ENCODE data around the gene RAB15. TPM values are rescaled to one million over a fixed set of nuclear protein-coding genes. Genes with fewer than 3 reads are reported as not detected.
A peak's percentile ranks its signal among the peaks of the same experiment; 100 is the strongest.

Gene RAB15
- total and polyA plus RNA-seq, 2 donors (not counting 1 experiment from before 2014, with no cell fraction given) = 2.2 to 3.6 TPM

DNA sequence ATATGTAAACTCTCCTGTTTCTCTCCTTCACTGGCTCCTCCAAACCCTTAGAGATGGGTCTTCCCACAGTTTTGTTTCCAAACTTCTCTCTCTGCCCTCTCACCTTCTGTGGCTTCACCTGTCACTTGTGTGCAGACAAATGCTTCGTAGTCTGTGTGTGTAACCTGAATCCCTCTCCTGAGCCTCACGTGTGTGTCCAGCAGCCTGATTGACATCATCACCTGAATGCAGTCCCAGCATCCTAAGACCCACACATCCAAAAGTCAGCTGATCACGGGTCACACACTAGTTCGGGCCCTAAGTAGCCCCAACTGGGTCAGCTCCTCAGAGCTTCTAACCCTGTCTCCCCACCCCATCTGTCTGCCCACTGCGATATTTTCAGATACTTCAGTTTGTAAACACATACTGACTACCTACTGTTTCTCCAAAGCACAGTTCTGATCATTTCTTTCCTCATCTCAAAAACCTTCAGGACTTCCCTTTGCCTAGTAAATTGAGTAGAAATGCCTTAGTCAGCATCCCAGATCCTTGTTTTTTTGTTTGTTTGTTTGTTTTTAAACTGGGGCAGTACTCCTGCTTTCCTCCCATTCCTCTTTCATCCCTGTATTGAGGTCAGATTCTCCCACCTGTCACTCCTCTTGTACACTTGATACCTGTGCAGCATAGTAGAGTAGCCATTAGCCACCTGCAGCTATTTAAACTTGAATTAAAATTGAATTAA, 38.2 kb upstream of the RAB15 start:
- Histone ChIP-seq H3K36me3 (ENCODE audit: control insufficient read depth, insufficient read depth, low read length) (no peaks in the 10 kb centered on the region), H3K27me3 (ENCODE audit: control insufficient read depth, insufficient read depth, low read length) (no peaks in the 10 kb centered on the region), H3K79me2 (ENCODE audit: control insufficient read depth, insufficient read depth, low read length) (no peaks in the 10 kb centered on the region), H2AFZ (ENCODE audit: low read length) (no peak overlapping the region), H3K4me3 (replicated peaks in 1 of 4; ENCODE audit: control extremely low read depth in 1 of 4, insufficient read depth in 1 of 4, low read depth in 3 of 4, low read length in 4 of 4) (no peak overlapping the region), H3K9me3 (ENCODE audit: control insufficient read depth, insufficient read depth, low read depth, low read length) (no peaks in the 10 kb centered on the region), H3K4me2 (ENCODE audit: extremely low read depth, insufficient read depth, low read length) (no peak overlapping the region), H4K20me1 (ENCODE audit: control insufficient read depth, extremely low read depth, insufficient read depth, low read length) (no peaks in the 10 kb centered on the region), H3K27ac (ENCODE audit: insufficient read depth, low read length) (no peak overlapping the region), H3K4me1 (ENCODE audit: control insufficient read depth, extremely low read depth, insufficient read depth, low read length) (peaks cover 4% of the 10 kb centered on the region), H3K9ac (ENCODE audit: insufficient read depth, low read length) (no peak overlapping the region)
- no peak for TF ChIP-seq EZH2 (IDR thresholded peaks at IDR 0.05; ENCODE audit: low read length, missing control alignments)
- no peak for TF ChIP-seq CTCF (conservative IDR thresholded peaks at IDR 0.05 in 1 of 2, IDR thresholded peaks at IDR 0.05 in 1 of 2; ENCODE audit: low read depth in 1 of 2, low read length in 2 of 2)
- DNase-seq (ENCODE audit: low read depth in 2 of 2) = no peak

GRCh38 chr14:65007202-65007601, 35.1 kb upstream of the RAB15 start:
- Histone ChIP-seq H3K27me3 (ENCODE audit: control insufficient read depth, insufficient read depth, low read length) (no peaks in the 10 kb centered on the region), H3K27ac (ENCODE audit: insufficient read depth, low read length) (no peak overlapping the region)
- peak in 1 of 2 donors; percentile 33 for DNase-seq (ENCODE audit: low read depth in 2 of 2)

DNA sequence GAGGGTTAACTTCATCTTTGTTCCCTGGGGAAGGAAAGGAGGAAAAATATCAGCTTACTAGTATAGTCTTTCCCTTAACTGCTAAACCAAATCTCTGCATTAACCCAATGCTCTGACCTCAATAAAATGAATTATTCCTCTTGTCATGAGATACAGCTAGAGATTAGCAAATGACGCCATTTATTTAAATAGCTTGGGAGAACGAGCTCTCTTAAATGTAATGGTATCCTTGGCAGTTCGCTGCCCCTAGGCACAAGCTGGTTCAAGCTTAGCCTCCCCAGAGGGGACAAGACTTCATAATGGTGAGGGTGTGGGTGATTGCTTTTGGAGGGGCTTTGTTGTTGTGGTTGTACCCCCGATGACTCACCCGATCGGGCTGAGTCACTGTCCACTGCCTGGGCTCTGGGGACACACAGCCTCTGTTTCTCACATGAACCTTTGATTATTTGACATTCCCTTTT, 34.2 kb upstream of the RAB15 start:
- H3K9me3 ChIP-seq (ENCODE audit: control insufficient read depth, insufficient read depth, low read depth, low read length) = no peaks in the 10 kb centered on the region
- TF ChIP-seq CTCF (conservative IDR thresholded peaks at IDR 0.05 in 1 of 2, IDR thresholded peaks at IDR 0.05 in 1 of 2; ENCODE audit: low read depth in 1 of 2, low read length in 2 of 2) (no peak), EZH2 (IDR thresholded peaks at IDR 0.05; ENCODE audit: low read length, missing control alignments) (no peak)
- H3K4me2 ChIP-seq (ENCODE audit: extremely low read depth, insufficient read depth, low read length) = no peak overlapping the region
- no peaks in the 10 kb centered on the region for H3K27me3 ChIP-seq (ENCODE audit: control insufficient read depth, insufficient read depth, low read length)
- no peaks in the 10 kb centered on the region for H3K79me2 ChIP-seq (ENCODE audit: control insufficient read depth, insufficient read depth, low read length)
- no peaks in the 10 kb centered on the region for H4K20me1 ChIP-seq (ENCODE audit: control insufficient read depth, extremely low read depth, insufficient read depth, low read length)
- H3K36me3 ChIP-seq (ENCODE audit: control insufficient read depth, insufficient read depth, low read length) = no peaks in the 10 kb centered on the region
- DNase-seq (ENCODE audit: low read depth in 2 of 2) = peak in 1 of 2 donors; percentile 62
- no peak overlapping the region for H2AFZ ChIP-seq (ENCODE audit: low read length)
- no peak overlapping the region for H3K4me3 ChIP-seq (replicated peaks in 1 of 4; ENCODE audit: control extremely low read depth in 1 of 4, insufficient read depth in 1 of 4, low read depth in 3 of 4, low read length in 4 of 4)
- H3K4me1 ChIP-seq (ENCODE audit: control insufficient read depth, extremely low read depth, insufficient read depth, low read length) = peaks cover 6% of the 10 kb centered on the region
- no peak overlapping the region for H3K9ac ChIP-seq (ENCODE audit: insufficient read depth, low read length)
- H3K27ac ChIP-seq (ENCODE audit: insufficient read depth, low read length) = no peak overlapping the region

More at GRCh38 chr14:65007202-65007601, 35.1 kb upstream of the RAB15 start:
- H3K36me3 ChIP-seq (ENCODE audit: control insufficient read depth, insufficient read depth, low read length) = no peaks in the 10 kb centered on the region
- no peak overlapping the region for H3K4me2 ChIP-seq (ENCODE audit: extremely low read depth, insufficient read depth, low read length)
- H3K4me3 ChIP-seq (replicated peaks in 1 of 4; ENCODE audit: control extremely low read depth in 1 of 4, insufficient read depth in 1 of 4, low read depth in 3 of 4, low read length in 4 of 4) = no peak overlapping the region
- no peaks in the 10 kb centered on the region for H4K20me1 ChIP-seq (ENCODE audit: control insufficient read depth, extremely low read depth, insufficient read depth, low read length)
- H3K4me1 ChIP-seq (ENCODE audit: control insufficient read depth, extremely low read depth, insufficient read depth, low read length) = peaks cover 6% of the 10 kb centered on the region
- TF ChIP-seq EZH2 (IDR thresholded peaks at IDR 0.05; ENCODE audit: low read length, missing control alignments) (no peak), CTCF (conservative IDR thresholded peaks at IDR 0.05 in 1 of 2, IDR thresholded peaks at IDR 0.05 in 1 of 2; ENCODE audit: low read depth in 1 of 2, low read length in 2 of 2) (no peak)
- H3K9me3 ChIP-seq (ENCODE audit: control insufficient read depth, insufficient read depth, low read depth, low read length) = no peaks in the 10 kb centered on the region
- H3K9ac ChIP-seq (ENCODE audit: insufficient read depth, low read length) = no peak overlapping the region
- no peaks in the 10 kb centered on the region for H3K79me2 ChIP-seq (ENCODE audit: control insufficient read depth, insufficient read depth, low read length)
- H2AFZ ChIP-seq (ENCODE audit: low read length) = no peak overlapping the region
